HL-60 (cell line): ENCODE data around the gene KIAA1217.

Experiments used
- GABPA ChIP-seq: IDR thresholded peaks from 2 replicates; pipeline ENCODE4 v1.6.1; 2012; ENCODE audit warnings: low read depth
- POLR2AphosphoS5 ChIP-seq: IDR thresholded peaks from 2 replicates; pipeline ENCODE4 v1.6.1; 2012; ENCODE audit warnings: low read depth
- REST ChIP-seq: IDR thresholded peaks from 2 replicates; pipeline ENCODE4 v1.6.1; 2012; ENCODE audit warnings: low read depth; ENCODE audit not compliant: insufficient replicate concordance
- TF ChIP-seq, protein P1 (sequence below): IDR thresholded peaks from one replicate; pipeline ENCODE4 v1.5.1; 2011; ENCODE audit warnings: low read length, control low read depth, inconsistent platforms; ENCODE audit not compliant: insufficient read depth

DNA sequence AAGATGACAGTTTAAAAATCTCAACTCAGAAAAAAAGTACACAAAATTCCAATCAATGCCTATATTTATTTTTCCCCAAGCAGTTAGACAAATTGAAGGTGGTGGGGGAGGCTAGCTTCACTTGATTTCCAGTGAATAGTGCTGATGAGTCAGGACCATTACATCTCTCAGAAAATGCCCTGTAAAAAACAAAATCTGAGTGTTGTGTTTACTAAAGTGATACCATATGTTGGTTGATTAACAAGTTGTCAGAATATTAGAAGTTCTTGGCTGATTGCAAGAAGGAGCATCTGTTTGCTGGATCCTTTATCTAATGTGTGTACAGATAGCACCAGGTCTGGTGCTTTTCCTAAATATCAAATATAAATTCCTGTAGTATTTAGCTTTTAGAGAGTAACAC, 31.3 kb upstream of the KIAA1217 start:
- TF ChIP-seq POLR2AphosphoS5 (no peak), REST (no peak), GABPA (no peak)
- TF ChIP-seq, protein P1, sequence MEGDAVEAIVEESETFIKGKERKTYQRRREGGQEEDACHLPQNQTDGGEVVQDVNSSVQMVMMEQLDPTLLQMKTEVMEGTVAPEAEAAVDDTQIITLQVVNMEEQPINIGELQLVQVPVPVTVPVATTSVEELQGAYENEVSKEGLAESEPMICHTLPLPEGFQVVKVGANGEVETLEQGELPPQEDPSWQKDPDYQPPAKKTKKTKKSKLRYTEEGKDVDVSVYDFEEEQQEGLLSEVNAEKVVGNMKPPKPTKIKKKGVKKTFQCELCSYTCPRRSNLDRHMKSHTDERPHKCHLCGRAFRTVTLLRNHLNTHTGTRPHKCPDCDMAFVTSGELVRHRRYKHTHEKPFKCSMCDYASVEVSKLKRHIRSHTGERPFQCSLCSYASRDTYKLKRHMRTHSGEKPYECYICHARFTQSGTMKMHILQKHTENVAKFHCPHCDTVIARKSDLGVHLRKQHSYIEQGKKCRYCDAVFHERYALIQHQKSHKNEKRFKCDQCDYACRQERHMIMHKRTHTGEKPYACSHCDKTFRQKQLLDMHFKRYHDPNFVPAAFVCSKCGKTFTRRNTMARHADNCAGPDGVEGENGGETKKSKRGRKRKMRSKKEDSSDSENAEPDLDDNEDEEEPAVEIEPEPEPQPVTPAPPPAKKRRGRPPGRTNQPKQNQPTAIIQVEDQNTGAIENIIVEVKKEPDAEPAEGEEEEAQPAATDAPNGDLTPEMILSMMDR = no peak
